Measurements from ENCODE around the gene SIGLEC6.

The SIGLEC6 gene

DNA sequence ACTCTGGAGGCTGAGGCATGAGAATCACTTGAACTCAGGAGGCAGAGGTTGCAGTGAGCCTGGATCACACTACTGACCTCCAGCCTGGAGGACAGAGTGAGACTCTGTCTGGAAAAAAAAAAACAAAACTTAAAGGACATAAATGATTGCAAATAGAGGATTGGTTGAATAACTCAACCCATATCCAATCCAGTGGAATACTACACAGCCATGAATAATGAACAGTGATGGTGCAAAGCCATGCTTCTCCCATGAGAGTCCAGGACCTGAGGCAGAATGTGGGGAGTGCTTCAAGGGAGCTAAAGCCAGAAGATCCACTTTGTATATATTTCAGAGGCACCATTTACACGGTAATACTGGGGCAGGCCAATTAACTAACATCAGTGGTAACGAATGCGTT lies 55.3 kb downstream of the SIGLEC6 start:
- DNase-seq (ENCODE audit: low read depth): no peak

DNA sequence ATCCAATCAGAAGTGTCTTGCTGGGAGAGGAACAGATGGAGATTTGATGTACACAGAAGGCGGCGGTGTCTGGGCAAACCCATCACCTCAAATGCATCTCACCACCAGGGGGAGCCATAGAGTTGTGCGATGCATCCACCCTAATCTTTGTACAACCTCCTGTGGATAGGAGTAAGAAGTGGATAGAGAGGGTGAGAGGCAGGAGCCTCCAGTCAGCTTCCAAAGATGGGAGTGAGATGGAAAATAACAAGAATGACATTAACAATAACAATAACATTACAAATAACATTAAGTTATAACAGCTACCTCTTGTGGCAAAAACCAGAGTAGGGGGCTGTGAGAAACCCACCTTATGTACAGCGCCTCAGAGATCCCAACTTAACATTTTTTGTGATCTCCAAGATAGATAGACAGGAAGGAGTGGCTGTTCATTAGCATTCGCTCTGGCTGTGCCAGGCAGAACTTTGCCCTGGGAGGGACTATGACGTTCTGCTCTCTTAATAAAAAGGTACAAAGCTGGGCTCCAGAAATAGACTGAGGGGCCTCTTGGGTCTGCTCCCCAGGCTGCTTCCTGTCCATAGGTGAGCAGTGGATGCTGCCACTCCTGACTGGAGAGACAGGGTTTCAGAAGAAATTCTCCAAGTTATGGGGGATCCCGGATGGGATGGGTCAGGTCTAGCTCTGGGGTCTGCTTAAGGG lies 58.3 kb downstream of the SIGLEC6 start:
- peak; percentile 80 for DNase-seq (ENCODE audit: low read depth)

- no peak for DNase-seq (ENCODE audit: low read depth)
These were observed 58.9 kb downstream of the SIGLEC6 start for GRCh38 chr19:51472607-51473006.

DNA sequence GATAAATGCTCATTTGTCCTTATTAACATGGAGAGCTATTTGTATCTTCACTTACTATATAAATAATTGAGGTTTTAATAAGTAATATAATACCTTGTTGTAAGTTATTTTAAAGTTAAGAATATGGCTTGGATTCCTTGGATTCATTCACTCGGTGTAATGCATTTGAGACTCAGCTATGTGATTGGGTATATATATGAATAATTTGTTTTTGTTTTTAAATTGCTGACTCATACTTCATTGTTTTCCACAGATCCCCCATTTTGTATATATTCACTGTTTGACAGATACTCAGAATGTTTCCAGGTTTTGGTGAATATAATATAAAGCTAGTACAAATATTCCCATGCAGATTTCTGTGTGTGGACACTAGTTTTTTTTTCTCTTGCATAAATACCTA lies 59.9 kb downstream of the SIGLEC6 start:
- DNase-seq (ENCODE audit: low read depth): no peak

DNA sequence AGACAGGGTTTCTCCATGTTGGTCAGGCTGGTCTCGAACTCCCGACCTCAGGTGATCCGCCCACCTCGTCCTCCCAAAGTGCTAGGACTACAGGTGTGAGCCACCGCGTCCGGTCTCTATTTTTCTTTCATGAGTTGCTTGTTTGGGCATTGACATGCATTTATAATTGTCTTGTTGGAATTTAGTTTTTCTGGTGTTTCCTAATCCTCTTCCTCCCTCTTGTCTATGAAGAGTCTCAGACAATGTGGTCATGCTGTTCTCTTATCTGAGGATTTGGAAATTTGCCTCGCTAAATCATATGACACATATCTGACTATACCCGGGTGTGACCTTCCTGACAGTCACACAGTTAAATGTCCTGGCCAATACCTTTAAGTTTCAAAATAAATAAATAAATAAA lies 60.5 kb downstream of the SIGLEC6 start:
- no peak for DNase-seq (ENCODE audit: low read depth)

- no peak for DNase-seq (ENCODE audit: low read depth)
These were observed 61.8 kb downstream of the SIGLEC6 start for GRCh38 chr19:51469629-51470028.

DNA sequence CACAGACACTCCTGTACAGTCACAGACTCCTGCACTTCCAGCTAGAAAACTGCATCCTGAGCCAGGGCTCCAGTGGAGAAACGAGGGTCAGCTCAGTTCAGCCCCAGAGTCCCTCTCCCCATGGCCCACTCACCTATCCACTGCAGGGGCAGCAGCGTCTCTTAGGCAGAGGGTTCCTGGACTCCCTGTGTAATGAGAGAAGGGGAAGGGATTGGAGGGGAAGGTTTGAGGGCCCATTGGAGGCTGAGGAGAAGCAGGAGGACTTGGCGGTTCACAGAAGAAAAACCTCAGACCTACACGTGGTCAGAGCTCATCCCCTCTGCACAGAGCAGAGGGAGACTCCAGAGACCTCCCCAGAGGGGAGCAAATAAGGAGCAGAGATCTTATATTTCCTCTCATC lies 62.3 kb downstream of the SIGLEC6 start:
- DNase-seq (ENCODE audit: low read depth): no peak

DNA sequence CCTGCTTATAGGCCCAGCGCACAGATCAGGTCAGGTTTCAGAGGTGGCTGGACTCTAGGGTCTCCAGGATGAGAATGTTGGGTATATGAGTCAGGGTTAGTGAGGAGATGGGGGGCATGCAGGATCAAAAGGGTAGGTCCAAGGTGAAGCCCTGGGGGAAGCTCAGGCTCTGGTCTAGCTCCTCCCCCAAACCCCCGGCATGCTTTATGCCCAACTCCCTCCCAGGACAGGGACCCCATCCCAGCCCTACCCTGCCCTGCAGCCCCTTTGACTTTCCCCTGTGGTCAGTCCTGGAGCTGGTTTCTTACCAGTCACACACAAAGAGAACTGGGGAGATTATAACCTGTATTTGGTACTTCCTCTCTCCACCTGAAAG lies 62.9 kb downstream of the SIGLEC6 start:
- no peak for DNase-seq (ENCODE audit: low read depth)

DNA sequence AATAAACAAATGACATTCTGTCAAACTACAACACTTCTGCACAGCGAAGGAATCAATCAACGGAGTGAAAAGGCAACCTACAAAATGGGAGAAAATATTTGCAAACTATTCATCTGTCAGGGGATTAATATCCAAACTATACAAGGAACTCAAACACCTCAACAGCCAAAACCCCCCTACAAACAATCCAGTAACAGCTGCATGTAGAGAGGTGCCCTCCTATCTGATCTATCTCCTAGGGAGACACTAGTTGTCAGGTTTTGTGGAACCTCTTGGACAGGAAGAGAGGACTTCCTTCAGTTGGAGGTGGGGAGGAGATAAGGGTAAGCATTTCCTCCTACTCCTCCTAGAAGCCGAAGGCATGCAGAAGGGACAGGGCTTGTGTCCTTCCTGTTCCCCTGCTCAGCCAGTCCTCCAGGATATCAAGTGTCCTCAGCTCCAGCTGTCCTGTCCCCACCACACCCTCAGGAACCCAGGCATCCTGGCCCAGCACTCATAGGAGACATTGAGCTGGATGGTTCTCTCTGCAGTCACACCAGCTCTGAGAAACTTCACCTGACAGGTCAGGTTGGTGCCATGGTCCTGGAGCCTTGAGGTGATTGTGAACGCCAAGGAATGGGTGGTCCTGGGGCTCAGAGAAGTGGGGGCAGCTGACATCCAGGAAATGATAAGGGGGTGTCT lies 63.5 kb downstream of the SIGLEC6 start:
- DNase-seq (ENCODE audit: low read depth): no peak
